GM21825 (cell line): ENCODE data around the gene PEX10.
A peak's percentile ranks its signal among the peaks of the same experiment; 100 is the strongest.
"Not testable (repeated sequence)": the region's sequence is repeated elsewhere in the genome, so short reads cannot be mapped to it uniquely, and the experiment has no call there.

Experiments used
- ATAC-seq: cut with Tn5 transposase; IDR thresholded peaks from one replicate; pipeline ENCODE4 v1.9.1; 2021; ENCODE audit warnings: mild to moderate bottlenecking, moderate library complexity; ENCODE audit not compliant: unreplicated experiment

The PEX10 gene

DNA sequence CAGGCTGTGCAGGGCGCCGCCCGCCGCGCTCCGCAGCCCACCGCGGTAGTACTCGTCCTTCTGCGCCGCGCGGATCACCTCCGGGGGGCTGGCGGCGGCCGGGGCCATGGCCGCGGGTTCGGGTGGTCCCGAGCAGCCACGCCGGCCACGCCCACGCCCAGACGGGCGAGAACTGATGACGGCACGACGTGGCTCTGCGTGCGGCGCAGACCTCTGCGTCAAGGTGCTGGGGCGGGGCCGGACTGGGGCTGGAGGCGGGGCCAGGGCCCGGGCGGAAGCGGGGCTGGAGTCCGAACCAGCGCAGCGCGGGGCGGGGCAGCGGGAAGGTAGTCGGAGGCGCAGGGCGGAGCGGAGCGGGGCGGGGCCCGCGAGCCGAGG, at the start of gene PEX10:
Gene PEX10, minus strand, starts transcription at position 170 of the 378 bp plus-strand sequence. Its CDS starts 62 bp downstream, at position 108.
- ATAC-seq = peak; percentile 75

DNA sequence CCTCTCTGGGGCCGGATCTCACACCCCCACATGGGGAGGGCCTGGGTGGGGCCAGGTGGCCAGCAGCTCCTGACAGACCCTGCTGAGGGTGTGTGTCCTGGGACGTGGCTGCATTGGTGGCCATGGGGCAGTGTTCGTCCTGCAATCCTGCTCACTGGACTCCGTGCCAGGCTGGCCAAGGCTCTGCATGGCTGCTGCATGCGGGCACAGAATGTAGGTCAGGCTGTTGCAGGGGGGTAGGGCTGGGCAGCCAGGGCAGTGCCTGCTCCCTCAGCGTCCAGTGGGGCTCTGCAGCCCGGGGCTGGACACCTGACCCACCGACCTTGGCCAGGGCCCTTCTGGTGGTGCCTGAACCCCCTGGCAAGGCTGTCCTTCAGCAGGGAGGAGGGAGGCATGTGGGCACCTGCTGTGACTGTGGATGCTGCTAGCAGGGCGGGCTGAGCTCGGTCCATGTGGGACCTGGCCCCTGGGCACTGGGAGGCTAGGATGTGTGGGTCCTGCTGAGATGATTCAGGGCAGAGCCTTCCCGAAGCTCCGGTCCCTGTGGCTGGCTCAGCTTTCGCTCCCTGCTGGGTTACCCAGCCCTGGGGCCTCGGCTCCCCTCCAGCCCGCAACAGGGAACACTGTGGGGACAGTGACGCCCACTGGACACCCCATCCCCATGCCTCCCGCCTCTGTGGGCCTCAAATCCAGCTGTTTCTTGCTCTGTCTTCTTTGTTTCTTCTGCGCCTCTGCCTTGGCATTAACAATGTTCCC, 48.8 kb upstream of the PEX10 start:
- ATAC-seq = no peak

DNA sequence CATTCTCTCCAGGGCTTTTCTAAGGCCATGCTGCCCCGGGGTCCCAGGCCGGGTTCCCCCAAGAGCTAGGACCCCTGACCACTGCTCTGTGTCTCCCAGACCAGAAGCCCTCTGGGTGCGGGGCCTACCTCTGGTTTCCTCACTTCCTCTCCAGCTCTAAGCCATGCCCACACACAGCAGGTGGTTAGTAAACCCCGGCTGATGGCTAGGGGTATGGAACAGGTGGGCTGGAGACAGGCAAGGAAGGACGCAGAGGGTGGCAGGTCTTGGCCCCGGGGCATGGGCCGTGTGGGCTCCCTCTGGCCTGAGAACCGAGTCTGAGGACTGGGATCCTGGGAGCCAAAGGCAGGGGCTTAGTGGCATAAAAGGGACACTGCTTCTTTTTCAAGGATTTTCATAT, 47.8 kb upstream of the PEX10 start:
- no peak for ATAC-seq

DNA sequence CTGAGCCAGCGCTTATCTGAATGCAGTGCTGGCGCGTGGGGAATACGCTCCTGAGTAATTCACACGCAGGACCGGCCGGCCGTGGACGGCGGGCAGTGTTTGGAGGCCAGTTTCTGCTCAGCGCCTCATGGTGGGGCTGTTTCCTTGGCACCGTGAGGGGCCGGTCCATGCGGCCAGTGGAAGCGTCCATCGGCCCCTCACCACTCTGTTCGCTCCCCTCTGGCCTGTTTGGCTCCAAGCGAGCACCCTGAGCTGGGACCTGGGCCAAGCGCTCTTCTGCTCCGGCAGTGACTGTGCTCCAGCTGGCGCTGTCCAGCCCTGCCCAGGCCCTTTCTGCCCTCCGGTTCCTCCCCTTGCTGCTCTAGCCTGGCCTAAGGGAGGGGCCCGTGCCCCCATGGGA, 47.4 kb upstream of the PEX10 start:
- no peak for ATAC-seq

DNA sequence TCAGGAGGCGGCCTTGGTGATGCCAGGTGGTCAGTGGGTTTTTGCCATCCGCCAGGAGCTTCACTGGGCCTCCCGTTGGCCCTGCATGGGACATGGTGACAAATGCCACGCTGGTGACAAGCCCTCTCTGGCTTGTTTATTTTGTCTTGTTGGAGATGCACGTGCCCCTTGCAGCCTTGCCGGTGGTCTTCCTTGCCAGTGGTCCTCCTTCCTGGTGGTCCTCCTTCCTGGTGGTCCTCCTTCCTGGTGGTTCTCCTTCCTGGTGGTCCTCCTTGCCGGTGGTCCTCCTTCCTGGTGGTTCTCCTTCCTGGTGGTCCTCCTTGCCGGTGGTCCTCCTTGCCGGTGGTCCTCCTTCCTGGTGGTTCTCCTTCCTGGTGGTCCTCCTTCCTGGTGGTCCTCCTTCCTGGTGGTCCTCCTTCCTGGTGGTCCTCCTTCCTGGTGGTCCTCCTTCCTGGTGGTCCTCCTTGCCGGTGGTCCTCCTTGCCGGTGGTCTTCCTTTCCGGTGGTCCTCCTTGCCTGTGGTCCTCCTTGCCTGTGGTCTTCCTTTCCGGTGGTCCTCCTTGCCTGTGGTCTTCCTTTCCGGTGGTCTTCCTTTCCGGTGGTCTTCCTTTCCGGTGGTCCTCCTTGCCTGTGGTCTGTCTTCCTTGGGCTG, 46.9 kb upstream of the PEX10 start:
- not testable (repeated sequence) for ATAC-seq

DNA sequence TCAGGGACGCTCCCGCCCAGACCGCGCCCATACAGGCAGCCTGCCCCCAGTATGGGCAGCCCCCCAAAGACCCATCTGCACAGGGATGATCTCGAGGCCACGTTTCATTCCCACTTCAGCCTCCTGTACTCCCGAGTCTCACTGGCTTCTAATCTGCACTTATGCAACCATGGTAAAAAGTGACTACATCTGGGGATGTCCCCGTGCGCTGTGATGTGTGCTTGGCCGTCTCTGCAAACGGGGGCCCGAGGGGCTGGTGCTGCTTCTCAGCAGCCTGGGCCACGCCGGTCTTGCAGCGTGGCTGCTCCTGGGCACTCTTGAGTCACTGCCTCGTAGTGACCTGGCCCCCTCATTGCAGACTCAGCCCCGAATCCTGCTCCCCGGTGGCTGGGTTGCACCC, 46.3 kb upstream of the PEX10 start:
- no peak for ATAC-seq

DNA sequence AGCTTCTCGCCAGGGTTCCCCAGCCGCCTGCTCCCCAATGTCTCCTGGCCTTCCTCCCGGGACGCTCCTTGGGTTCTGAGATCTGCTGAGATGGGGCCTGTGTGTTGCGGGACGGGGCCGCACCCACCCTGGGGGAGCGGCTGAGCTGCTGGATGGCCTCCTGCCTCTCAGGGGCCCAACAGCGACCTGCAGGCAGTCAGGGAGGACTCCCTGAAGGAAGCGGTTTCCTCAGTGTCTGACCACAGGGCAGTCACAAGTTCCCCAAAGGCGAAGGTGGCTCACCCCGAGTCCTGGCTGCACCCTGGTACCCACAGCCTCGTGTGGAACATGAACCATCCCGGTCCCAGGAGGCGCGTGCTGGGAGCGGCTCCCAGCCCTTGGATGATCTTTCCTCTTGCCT, 45.1 kb upstream of the PEX10 start:
- ATAC-seq = no peak

DNA sequence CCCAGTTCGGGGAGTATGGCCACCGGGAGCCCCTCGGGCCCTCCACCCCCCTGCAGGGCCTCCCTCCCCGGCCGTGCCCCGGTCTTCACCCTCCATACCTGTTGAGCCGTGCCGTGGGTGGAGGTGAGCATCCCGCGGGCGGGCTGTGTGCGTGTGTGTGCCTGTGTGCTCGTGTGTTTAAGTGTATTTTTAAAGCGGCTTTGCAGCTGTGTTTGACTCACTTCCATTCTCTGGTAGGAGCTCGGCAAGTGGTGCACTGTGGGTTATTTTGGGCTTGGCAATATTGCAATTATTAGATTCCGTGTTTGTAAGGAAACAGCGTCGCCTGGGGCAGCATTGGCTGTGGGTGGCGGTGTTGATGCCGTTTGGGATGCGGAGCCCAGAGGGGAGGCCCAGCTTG, 43.4 kb upstream of the PEX10 start:
- ATAC-seq = no peak

DNA sequence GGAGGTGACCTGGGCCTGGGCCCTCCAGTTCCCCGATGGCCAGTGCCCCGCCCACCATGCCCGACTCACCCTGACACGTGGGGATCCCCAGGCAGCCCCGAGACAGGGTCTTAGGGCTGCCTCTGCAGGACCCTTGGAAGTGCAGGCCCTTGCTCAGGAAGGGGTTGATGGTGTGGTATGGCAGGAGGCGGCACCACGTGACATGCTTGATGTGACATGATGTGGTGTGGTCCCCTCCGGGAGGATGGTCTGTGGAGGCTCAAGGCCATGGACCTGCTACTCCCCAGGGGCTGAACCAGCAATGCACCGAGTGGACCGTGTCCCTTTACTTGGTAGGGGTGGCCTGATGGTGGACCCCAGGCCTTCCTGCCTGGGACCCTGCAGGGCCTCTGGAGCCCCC, 41.9 kb upstream of the PEX10 start:
- no peak for ATAC-seq

DNA sequence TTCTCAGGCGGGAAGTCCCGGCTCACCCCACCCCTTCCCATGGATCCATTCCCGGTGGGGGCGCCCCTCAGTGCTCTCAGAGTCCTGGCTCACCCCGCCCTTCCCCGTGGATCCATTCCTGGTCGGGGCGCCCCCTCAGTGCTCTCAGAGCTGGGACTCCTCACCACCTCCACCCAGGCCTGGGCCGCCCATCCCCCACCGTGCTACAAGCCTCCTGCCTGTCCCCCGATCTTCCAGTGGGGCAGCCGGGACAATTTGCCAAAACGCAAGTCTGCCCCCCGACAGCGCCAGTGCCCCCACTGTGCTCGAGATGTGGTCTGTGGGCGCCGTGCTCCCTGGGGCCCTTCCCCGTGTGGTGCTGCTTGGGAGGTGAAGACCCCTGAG, 40.6 kb upstream of the PEX10 start:
- no peak for ATAC-seq

DNA sequence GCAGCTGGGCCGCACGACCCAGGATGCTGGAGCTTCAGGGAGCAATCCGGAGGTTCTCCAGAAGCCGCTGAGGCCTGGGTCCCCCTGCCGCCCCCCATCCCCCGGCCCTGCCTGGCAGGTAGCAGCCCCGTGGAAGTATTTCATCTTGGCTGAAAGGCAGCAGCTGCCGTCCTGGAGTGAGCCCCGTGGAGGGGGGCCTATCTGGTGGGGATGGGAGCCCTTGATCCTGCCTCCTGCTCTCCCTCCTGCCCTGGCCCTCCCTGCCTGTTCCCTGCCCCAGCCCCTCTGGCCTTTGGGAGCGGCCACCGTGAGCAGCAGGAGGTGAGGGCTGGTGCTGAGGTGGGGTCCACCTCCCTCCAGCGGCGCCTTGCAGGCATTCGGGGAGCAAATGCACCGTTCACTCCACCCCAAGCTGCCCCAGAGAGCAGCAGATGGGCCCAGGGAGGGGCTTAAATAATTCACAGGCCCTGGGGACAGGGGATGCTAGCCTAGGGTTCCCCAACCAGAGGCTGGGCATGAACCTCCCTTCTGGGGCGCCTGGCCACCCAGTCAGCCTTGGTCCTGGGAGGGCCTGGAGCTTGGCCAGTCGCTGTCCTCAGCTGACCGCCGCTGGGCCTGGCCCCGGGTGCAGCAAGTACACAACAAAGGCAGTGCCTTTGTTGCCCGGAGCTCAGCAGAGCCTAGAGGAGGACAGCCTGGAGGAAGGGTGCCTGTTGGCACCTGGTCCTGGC, 40.0 kb upstream of the PEX10 start:
- ATAC-seq = no peak

DNA sequence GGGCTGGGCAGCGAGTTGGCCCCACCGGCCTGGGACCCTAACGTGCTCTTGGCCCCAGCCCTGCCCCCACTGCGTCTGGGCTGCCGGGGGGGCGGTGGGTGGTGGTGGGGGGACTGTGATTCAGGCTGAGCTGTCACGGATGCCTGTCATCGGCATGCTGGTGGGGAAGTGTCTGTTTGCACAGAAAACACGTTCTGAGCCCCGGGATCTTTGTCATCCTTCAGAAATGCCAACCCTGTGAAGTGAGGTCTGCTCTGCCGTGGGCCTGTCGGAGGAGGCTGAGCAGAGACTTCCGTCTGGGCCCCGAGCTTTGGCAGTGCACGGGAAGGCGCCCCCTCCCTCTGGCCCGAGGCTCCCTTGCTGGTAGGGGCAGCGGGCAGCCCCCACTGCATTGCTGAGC, 39.4 kb upstream of the PEX10 start:
- no peak for ATAC-seq

DNA sequence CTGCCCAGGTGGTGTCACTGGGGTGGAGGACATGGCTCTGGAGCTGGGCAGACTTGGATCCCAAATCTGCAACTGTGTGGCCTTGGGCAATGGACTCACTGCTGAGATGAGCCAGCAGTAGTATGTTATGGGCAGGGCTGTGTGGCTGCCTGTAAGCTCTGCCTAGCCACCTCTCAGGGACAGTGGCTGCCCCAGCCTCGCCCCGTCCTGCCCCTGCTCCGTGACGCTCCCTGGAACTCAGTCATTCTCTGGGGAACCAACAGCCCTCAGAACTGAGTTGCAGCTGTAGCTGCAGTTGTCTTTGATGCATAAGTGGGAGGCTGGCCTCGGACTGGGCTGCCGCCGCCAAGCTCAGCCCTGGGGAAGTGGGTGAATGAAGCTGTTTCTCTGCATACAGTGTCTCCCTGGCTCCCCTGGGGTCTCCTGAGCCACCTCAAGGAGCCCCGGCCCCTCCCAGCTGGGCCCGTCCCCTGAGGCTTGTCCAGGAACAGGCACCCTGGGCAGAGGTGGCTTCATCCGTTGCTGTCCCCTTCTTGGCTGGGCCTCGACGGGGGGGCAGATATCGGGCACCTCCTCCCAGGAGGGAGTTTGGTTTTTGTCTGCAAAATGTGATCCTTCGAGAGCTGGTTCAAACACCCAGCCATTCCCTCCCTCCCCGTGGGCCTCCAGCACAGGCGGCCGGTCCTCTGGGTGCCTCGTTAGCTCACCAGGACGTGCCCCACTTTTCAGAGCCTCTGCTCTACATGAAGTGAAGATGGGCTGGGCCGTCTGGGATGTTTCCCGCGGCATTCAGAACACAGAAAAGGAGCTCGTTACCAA, 37.5 kb upstream of the PEX10 start:
- ATAC-seq = no peak

DNA sequence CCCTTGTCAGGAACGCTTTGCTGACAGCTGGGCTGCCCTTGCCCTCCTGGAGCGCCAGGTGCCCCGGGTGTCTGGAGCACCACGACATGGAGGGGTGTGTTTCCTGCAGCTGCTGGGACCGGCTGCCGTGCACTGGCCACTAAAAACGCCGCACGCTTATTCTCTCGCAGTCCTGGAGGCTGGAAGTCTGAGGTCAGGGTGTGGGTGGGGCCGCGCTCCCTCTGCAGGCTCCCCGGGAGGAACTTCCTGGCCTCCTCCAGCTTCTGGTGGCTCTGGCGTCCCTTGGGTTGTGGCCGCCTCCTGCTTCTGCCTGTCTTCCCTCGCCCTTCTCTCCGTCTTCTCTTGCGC, 35.7 kb upstream of the PEX10 start:
- no peak for ATAC-seq

DNA sequence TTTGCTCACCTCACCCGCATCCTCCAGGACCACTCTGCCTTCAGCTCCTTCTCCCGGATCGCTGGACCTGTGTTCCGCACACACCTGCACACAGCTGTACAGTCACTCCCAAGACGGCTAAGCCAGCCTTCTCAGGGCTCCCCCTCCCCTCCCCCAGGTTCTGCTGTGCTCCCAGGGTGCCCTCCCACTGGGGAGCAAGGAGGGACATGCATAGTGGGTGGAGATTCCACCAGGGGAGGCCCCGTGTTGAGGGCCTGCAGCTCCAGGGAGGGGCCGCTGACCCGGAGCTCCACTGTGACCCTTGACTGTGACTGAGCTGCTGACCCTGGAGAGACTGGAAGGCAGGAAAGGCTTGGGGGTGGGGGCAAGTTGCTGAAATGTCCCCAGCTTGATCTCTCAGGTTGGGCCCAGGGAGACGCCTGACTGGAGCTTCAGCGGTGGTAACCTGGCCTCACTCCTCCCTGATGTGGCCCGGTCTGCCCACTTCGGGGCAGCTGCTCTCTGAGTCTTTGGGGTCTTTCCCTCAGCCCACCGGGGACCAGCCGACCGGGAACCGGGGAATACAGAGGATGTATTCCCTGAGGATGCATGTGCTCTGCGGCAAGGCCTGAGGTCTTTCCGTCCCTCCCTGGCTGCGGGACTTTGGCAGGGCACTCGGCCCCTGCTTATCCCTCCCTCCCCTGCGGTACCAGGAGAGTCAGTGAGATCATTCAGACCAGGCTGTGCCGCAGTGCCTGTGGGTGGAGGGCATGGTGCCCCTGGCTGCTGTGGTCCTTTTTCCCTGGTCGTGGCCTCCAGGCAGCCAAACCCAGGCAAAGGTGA, 35.1 kb upstream of the PEX10 start:
- ATAC-seq = no peak

DNA sequence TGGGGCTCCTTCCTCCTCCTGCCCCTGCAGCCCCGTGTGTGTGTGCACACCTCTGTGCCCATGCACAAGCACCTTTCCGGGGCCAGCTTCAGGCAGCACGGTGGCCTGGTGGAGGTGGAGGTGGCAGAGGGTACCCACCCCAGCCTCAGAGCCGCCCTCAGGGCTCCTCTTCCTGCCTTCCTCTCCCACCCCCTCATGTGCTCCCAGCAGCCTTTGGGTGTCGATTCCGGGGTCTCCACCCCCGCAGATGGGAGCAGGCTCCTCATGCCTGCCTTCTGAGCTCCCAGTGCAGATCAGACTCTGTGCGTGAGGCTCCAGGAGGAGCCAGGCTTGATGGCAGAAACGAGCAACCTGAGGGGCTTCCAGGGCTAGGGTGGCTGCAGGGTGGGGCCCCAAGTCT, 34.5 kb upstream of the PEX10 start:
- ATAC-seq = no peak

DNA sequence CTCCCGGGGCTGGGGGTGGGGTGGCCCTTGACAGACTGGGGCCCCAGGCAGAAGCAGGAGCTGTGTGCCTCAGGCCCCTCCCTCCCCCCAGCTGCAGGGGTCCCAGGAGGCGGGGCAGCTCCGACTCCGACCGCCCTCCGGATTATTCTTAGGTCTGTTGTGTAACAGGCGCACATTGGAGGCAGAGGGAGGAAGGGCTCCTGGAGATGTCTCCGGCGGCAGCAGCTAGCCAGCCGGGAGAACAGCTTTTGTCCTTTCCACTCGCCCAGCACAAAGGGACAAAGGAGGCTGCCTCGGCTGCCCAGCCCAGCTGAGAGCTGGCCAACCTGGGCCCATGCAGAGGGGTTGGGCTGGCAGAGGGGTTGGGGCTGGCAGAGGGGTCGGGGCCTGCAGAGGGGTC, 34.0 kb upstream of the PEX10 start:
- no peak for ATAC-seq

DNA sequence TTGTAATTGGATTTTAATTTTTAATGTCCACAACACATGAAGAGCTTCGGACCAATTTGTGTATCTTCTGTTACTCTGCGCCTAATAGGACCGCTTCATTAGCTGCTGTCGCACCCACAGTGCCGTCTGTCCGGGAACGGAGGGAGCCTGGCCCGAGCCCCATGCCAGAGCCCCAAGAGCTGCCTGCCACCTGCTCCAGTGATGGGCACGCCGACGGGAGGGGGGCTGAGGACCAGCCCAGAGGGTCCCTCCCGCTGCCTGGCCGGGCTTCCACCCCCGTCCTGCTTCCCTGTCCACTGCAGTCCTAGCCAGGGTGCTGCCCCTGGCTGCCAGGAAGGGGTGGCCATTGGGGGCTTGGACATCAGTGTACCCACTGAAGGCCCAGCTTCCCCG, 33.5 kb upstream of the PEX10 start:
- ATAC-seq = no peak

DNA sequence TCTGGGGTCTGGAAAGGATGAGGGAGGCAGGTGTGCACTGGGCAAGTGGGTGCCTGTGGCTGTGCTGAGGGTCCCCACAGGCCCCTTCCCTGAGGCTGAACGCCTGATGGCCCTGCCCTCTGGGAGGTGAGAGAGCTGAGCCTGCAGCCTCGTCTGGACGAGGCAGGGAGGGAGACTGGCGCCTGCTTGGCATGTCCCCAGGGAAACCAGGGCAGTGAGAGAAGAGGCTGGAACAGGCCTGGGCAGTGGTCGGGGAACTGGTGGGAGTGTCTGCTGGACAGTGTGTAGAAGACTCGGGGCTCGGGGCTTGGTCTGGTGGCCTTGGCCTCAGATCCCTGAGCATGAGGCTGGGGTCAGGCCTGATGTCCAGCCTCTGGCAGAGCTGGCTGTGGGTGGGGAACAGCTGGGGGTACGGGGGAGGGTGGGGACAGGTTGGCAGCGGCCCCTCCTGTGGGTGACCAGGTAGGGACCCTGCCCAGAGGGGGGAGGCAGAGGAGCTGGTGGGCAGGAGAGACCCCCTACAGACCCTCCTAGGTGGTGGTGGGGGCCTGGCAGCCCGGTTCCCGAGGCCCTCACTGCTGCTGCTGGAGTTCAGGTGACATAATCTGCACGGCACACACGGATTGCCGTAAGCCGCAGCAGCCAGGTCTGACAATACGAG, 32.9 kb upstream of the PEX10 start:
- no peak for ATAC-seq

DNA sequence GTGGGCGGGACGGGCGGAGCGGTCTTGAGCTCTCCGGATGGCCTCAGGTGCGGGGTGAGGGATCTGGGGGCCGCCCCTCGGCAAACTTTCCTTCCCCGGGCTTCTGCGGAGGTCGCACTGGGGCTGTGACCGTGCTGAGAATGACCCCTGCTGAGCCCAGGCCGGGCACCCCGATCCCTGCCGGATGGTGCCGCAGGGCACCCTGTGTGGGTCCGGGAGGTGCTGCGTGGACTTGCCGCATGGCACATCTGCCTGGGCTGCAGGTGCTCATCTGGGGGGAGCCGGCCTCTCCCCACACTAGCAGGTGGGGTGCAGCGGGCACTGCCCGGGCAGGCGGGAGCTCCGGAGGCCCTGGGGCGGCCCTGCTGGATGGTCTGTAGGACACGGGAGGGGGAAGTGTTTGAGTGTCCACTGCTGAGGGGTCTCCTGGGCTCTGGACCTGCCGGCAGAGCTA, 31.8 kb upstream of the PEX10 start:
- no peak for ATAC-seq
